HG03457 (cell line): ENCODE data around the gene MN1.

Experiments
- ATAC-seq: cut with Tn5 transposase; IDR thresholded peaks from one replicate; pipeline ENCODE4 v1.9.1; 2021; ENCODE audit warnings: moderate number of reproducible peaks; ENCODE audit not compliant: unreplicated experiment

The MN1 gene

GRCh38 chr22:27800250-27801201 lies 1.0 kb downstream of the MN1 start:
- ATAC-seq: no peak

- ATAC-seq: no peak
These were observed 1.7 kb downstream of the MN1 start for GRCh38 chr22:27799827-27800249.

GRCh38 chr22:27799015-27799826 lies 2.3 kb downstream of the MN1 start:
- ATAC-seq: no peak

GRCh38 chr22:27798511-27799014 lies 3.0 kb downstream of the MN1 start:
- ATAC-seq: no peak

- ATAC-seq: no peak
These were observed 3.8 kb downstream of the MN1 start for GRCh38 chr22:27797520-27798391.

- no peak for ATAC-seq
These were observed 4.6 kb downstream of the MN1 start for GRCh38 chr22:27796829-27797519.

GRCh38 chr22:27795696-27796517 lies 5.6 kb downstream of the MN1 start:
- no peak for ATAC-seq

GRCh38 chr22:27795053-27795452 lies 6.5 kb downstream of the MN1 start:
- ATAC-seq: no peak

GRCh38 chr22:27794226-27794625 lies 7.3 kb downstream of the MN1 start:
- no peak for ATAC-seq

GRCh38 chr22:27793576-27793975 lies 8.0 kb downstream of the MN1 start:
- no peak for ATAC-seq

GRCh38 chr22:27792452-27793161 lies 8.9 kb downstream of the MN1 start:
- no peak for ATAC-seq

GRCh38 chr22:27791859-27792241 lies 9.7 kb downstream of the MN1 start:
- no peak for ATAC-seq

GRCh38 chr22:27791159-27791858 lies 10.2 kb downstream of the MN1 start:
- ATAC-seq: no peak

- ATAC-seq: no peak
These were observed 11.0 kb downstream of the MN1 start for GRCh38 chr22:27790376-27791158.

- ATAC-seq: no peak
These were observed 12.9 kb downstream of the MN1 start for GRCh38 chr22:27788500-27789288.

- ATAC-seq: no peak
These were observed 14.6 kb downstream of the MN1 start for GRCh38 chr22:27786965-27787364.
